Retinal pigment epithelial cell (primary cell): ENCODE results near the gene CD48.

Source experiments
- DNase-seq: peaks from one replicate; pipeline ENCODE4 v3.0.0-alpha.2; 2010; ENCODE audit warnings: low read depth
- H3K4me3 ChIP-seq: 2 replicates; pipeline ENCODE4 v1.5.1; 2011; ENCODE audit warnings: mild to moderate bottlenecking, low read length, control low read depth, moderate library complexity
- TF ChIP-seq, protein P1 (sequence below): conservative IDR thresholded peaks from 2 replicates; pipeline ENCODE4 v1.5.1; 2011; ENCODE audit warnings: low read depth, low read length, control low read depth, inconsistent platforms

The CD48 gene

GRCh38 chr1:160643138-160643537 lies 68.5 kb downstream of the CD48 start:
- no peak for DNase-seq
- H3K4me3 ChIP-seq, result no peak overlapping the region
- TF ChIP-seq, protein P1, sequence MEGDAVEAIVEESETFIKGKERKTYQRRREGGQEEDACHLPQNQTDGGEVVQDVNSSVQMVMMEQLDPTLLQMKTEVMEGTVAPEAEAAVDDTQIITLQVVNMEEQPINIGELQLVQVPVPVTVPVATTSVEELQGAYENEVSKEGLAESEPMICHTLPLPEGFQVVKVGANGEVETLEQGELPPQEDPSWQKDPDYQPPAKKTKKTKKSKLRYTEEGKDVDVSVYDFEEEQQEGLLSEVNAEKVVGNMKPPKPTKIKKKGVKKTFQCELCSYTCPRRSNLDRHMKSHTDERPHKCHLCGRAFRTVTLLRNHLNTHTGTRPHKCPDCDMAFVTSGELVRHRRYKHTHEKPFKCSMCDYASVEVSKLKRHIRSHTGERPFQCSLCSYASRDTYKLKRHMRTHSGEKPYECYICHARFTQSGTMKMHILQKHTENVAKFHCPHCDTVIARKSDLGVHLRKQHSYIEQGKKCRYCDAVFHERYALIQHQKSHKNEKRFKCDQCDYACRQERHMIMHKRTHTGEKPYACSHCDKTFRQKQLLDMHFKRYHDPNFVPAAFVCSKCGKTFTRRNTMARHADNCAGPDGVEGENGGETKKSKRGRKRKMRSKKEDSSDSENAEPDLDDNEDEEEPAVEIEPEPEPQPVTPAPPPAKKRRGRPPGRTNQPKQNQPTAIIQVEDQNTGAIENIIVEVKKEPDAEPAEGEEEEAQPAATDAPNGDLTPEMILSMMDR, result no peak

DNA sequence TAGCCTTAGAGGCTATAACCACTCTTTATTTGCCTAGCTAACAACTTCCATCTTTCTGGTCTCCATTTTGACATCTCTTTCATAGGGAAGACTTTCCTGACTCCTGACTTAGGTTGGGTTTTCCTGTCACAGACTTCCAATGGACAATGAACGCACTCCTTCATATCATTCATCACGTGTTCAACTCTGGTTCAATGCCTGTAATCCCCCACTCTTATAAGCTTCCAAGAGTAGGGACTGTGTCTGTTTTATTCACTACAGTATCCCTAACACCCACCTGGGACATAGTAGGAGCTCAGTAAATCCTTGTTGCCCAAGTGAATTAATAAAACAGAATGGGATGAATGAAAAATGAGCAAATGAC lies 69.4 kb downstream of the CD48 start:
- H3K4me3 ChIP-seq, result no peak overlapping the region
- TF ChIP-seq, protein P1, result no peak
- no peak for DNase-seq

DNA sequence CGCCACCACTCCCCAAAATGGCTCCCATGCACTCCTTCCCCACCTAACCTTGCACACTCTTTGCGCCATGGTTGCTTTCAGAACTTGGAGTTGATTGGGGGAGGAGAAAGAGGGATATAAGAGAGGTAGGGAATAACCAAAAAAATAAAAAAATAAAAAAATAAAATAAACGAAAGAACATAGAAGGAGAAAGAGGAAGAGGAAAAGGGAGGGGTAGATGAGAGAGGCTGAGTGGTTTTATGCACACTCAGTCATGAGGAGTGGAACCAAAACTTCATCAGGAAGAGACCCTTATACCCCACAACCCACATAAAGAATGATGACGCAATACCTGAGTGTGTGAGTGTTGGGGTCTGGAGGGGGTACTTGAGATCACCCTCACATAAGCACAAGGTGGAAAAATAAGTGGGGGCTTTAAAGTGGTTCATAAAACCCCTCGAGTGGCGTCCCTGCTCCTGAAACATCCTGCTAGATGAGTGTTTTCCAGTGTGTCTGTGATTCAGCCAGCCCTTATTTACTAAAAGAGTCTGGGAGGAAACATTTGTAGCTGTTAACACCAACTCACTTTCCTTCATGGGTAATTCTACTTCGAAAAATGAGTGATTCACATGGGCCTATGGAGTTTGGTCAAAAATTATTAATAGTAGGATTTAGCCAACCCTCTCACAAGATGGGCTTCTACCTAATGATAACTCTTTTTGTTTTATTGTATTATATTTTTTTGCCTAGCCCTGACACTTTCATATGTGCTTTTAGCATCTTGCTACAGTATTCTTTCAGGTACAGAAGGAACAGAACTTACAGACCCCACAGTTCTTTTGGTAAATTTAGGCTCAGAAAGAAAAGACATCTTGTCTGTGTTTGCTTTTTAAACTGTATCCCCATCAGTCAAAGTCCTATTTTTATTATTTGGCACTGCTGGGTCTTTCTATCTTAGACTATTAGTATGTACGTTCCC lies 70.0 kb downstream of the CD48 start:
- H3K4me3 ChIP-seq, result no peak overlapping the region
- TF ChIP-seq, protein P1, result no peak
- no peak for DNase-seq

DNA sequence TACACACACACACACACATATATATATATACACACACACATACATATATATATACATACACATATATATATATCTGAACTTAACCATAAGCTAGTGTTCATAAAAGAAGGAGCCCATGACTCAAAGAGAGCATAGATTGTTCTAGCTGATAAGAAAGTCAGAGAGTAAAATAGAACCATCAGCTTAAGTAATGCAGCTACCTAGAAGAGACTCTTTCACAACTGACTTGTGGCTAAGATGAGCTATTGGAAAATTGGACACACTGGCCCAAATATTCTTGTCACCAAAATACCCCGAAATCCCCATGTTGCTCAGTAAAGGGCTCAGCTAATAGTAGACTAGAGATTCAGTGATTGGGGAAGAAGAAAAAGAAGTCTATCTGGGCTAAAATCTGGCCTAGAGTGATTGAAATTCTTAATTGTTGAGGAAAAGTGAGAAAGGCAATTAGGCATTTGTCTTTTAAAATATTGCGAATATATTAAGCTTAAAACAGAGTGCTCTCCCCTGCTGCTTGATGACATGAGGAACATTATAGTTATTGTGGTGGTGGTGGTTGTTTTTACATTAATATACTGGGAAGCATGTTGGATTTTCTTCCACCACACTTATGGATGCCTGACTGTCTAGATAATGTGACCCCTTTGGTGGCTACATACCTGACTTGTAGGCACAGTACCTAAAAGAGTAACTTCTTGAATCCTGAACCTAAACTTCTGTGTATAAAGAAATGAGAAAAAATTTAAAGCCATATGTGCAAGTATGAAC lies 71.1 kb downstream of the CD48 start:
- DNase-seq, result no peak
- H3K4me3 ChIP-seq, result no peak overlapping the region
- TF ChIP-seq, protein P1, result no peak

DNA sequence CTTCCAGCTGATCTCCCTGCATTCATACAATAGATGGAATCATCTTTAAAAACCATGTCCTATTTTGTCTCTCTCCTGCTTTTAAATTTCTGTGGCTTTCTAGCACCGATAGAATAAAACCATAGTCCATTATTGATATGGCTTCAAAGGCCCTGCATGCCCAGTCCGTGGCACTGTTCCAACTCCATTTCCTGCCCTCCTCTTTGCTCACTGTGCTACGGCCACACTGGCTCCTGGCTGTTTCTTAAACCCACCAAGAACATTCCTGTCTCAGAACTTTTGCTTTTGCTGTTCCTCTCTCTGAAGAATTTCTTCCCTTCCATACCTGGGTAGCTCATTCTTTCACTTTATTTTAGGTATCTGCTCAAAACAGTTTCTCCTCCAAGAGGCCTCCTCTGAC lies 72.0 kb downstream of the CD48 start:
- no peak overlapping the region for H3K4me3 ChIP-seq
- TF ChIP-seq, protein P1, result no peak
- no peak for DNase-seq

GRCh38 chr1:160638926-160639325 lies 72.7 kb downstream of the CD48 start:
- TF ChIP-seq, protein P1, result no peak
- DNase-seq, result no peak
- no peak overlapping the region for H3K4me3 ChIP-seq
